HK-2 (cell line): ENCODE results near the gene FBL.
A peak's percentile ranks its signal among the peaks of the same experiment; 100 is the strongest.
"Not testable (repeated sequence)": the region's sequence is repeated elsewhere in the genome, so short reads cannot be mapped to it uniquely, and the experiment has no call there.

ENCODE experiments used
- DNase-seq: peaks from one replicate; pipeline ENCODE4 v3.0.0-alpha.2; 2018; ENCODE audit not compliant: unreplicated experiment

FBL gene

DNA sequence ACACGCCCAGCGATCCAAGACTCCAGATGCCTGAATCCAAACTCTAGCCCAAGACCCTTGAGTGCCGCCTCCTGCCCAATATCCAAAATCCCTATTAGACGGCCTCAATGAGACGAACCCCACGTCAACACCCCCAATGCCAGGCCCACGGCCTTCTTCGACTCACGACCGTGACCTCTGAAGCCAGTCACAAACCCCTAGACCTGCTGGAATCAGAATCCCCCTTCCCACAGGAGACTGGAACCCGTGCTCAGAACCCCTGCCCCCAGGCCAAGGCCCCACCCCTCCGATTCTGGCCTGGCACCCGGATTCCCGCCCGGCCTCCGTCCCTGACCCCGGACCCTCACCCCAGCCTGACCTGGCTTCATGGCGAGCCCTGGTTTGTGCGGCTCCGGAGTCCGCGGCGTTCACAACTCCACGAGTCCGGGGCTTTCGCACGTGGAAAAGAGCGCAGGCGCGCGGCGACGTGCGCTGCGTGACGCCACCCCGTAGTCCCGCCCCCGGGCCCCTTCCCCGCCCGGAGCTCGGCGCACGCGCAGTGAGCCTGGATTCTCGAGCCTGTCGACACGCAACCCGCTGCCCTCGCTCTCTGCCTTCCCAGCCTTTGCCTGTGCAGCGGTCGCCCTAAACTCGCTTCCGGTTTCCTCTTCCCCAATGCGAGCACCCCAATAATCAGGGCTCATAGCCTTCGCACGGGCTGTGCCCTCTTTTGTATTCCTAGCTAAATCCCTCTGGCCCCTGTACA is at the start of gene FBL:
TSS of gene FBL (minus strand) at position 447 of the 745 bp plus-strand sequence. CDS start at position 368, 79 bp downstream.
- peak; percentile 95 for DNase-seq

DNA sequence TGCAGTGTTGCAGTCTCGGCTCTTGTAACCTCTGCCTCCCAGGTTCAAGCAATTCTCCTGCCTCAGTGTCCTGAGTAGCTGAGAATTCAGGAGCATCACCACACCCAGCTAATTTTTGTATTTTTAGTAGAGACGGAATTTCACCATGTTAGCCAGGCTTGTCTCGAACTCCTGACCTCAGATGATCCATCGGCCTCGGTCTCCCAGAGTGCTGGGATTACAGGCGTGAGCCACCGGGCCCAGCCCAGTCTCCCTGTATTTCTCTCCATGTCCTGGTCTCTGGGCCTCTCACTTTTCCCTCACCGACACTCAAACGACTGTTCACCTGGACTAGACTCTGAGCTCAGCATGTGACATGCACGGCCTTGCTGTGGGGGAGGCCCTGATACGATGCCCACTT is 48.9 kb upstream of the FBL start:
- DNase-seq: not testable (repeated sequence)

DNA sequence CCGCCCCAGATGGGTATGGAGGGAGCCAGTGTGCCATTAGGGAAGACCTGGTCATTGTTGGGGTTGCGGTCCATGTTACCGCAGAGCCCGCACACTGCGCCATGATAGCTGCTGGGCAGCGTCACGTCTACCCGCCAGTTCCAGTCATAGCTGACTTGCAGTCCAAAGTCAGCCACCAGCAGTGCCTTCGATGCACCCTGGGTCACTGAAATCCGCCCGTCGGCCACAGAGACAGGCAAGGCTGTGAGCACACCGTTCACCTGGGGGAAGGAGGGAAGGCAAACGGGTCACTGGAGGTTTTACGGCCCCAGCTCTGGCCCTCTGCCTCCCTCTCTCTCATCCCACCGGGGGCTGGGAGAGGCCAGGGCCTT is 48.0 kb upstream of the FBL start:
- not testable (repeated sequence) for DNase-seq

GRCh38 chr19:39893366-39894235 is 47.4 kb upstream of the FBL start:
- DNase-seq: not testable (repeated sequence)

DNA sequence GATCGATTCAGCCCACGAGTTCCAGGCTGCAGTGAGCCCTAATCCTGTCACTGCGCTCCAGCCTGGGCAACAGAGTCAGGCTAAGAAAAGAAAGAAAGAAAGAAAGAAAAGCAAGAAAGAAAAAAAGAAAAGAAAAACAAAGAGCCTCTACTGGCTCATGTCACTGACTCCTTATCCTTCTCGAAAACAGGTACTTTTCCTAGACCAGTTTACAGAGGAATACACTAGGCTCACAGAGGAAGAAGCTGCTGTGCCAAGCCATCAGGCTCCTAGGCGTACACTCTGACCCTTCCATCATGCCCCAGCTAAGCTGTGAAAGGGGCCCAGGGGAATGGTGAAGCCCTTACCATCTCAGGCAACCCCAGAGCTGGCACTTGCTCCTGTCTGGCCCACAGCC is 46.3 kb upstream of the FBL start:
- not testable (repeated sequence) for DNase-seq

DNA sequence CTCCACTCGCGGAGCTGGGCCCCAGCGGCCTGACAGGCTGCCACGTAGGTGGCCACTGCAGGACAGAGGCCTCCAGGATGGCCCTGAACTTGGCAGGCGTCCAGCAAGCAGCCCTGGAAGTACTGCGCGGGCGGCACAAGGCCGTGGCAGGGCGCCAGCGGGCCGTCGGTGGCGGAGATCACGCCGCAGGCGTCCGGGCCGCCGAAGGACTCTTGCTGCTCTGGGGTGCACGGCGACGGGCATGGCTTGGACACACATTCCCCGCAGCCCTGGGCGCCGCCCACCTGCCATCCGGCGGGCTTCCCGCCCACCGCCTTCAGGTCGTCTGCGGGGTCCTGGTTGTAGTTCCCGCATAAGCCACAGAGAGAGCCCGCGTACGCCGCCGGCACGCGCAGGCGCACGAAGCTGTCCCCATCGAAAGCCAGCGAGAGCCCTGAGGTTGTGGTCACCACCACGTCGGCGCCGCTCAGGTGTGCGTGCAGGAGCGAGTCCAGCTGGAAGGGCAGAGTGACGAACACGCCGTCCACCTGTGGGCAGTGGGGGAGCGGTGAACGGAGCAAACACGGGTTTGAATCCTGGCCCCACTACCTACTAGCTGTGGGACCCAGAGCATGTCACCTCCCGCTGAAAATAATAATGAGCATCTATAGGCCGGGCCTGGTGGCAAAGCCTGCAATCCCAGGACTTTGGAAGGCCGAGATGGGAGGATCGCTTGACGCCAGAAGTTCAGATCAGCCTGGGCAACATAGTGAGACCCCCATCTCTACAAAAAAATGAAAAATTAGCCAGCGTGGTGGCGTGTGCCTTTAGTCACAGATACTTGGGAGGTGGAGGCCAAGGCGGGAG is 45.7 kb upstream of the FBL start:
- not testable (repeated sequence) for DNase-seq

GRCh38 chr19:39890755-39891551 is 44.8 kb upstream of the FBL start:
- no peak for DNase-seq

GRCh38 chr19:39889872-39890754 is 43.9 kb upstream of the FBL start:
- not testable (repeated sequence) for DNase-seq

DNA sequence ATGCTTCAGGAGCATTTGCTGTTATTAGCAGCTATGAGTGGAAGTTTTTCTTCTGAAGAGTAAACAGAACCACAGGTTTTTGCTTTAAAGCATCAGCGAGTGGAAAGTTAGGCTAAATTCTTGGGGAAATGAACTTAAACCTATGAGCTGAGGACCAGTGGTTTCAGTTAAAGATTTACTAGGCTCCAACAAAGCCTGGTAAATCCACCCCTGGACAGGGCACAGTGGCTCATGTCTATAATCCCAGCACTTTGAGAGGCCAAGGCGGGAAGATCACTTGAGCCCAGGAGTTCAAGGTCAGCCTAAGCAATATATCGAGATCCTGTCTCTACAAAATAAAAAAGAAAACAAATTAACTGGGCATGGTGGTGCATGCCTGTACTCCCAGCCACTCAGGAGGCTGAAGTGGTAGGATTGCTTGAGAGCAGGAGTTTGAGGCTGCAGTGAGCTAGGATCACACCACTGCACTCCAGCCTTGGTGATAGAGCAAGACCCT is 41.3 kb upstream of the FBL start:
- not testable (repeated sequence) for DNase-seq

- DNase-seq: not testable (repeated sequence)
Measured at GRCh38 chr19:39885821-39886554, 39.8 kb upstream of the FBL start.

- DNase-seq: not testable (repeated sequence)
Measured at GRCh38 chr19:39884721-39885120, 38.5 kb upstream of the FBL start.

DNA sequence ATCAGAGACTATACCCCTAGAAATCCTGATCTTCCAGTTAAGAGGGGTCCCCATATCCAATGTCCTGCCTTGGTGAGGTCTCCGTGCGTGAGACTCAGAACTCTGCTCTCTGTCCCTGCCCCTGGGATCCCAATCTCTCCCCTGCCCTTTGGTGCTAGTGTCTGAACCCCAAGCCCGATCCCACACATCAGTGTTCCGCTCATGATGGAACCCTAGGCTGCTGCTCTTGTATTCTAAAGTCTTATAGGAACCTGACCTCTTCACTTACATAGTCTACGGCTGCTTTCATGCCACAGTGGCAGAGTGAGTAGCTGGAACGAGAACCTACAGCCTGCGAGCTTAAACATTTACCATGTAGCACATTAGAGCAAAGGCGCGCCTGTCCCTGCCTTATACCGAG is 36.5 kb upstream of the FBL start:
- not testable (repeated sequence) for DNase-seq

- DNase-seq: peak; percentile 18
Measured at GRCh38 chr19:39881495-39882110, 35.4 kb upstream of the FBL start.

GRCh38 chr19:39880241-39880640 is 34.1 kb upstream of the FBL start:
- DNase-seq: not testable (repeated sequence)

- DNase-seq: not testable (repeated sequence)
Measured at GRCh38 chr19:39879796-39880195, 33.6 kb upstream of the FBL start.

GRCh38 chr19:39878866-39879265 is 32.7 kb upstream of the FBL start:
- not testable (repeated sequence) for DNase-seq

- no peak for DNase-seq
Measured at GRCh38 chr19:39878398-39878797, 32.2 kb upstream of the FBL start.

- DNase-seq: not testable (repeated sequence)
Measured at GRCh38 chr19:39877982-39878381, 31.8 kb upstream of the FBL start.

GRCh38 chr19:39877488-39877887 is 31.3 kb upstream of the FBL start:
- DNase-seq: not testable (repeated sequence)
